ENCODE data around the gene CLMP.
"Not testable (repeated sequence)": the region's sequence is repeated elsewhere in the genome, so short reads cannot be mapped to it uniquely, and the experiment has no call there.

Gene CLMP

GRCh38 chr11:123211149-123211852, 16.3 kb upstream of the CLMP start:
- no peak for TF ChIP-seq POLR2A (IDR thresholded peaks at IDR 0.05; ENCODE audit: low read depth, low read length)
- DNase-seq (ENCODE audit: insufficient read length, low spot score) (no peak), FAIRE-seq (no peak)

GRCh38 chr11:123209591-123209990, 14.5 kb upstream of the CLMP start:
- DNase-seq (ENCODE audit: insufficient read length, low spot score): no peak
- TF ChIP-seq POLR2A (IDR thresholded peaks at IDR 0.05; ENCODE audit: low read depth, low read length): no peak
- no peak for FAIRE-seq

- DNase-seq (ENCODE audit: insufficient read length, low spot score) (no peak), FAIRE-seq (no peak)
- no peak for TF ChIP-seq POLR2A (IDR thresholded peaks at IDR 0.05; ENCODE audit: low read depth, low read length)
Measured at GRCh38 chr11:123206791-123207434, 11.9 kb upstream of the CLMP start.

DNA sequence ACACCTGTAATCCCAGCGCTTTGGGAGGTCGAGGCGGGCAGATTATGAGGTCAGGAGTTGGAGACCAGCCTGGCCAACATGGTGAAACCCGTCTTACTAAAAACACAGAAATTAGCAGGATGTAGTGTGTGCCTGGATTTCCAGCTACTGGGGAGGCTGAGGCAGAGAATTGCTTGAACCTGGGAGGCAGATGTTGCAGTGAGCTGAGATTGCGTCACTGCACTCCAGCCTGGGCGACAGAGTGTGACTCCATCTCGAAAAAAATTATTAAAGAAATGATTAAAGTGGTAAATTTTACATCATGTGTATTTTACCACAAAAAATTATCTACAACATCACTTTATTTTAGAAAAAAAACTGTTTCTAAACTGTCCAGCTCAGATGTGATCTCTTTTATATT, 11.0 kb upstream of the CLMP start:
- not testable (repeated sequence) for DNase-seq (ENCODE audit: insufficient read length, low spot score); FAIRE-seq

- TF ChIP-seq POLR2A (IDR thresholded peaks at IDR 0.05; ENCODE audit: low read depth, low read length): no peak
- FAIRE-seq: no peak
- DNase-seq (ENCODE audit: insufficient read length, low spot score): no peak
Measured at GRCh38 chr11:123203934-123204333, 8.9 kb upstream of the CLMP start.

DNA sequence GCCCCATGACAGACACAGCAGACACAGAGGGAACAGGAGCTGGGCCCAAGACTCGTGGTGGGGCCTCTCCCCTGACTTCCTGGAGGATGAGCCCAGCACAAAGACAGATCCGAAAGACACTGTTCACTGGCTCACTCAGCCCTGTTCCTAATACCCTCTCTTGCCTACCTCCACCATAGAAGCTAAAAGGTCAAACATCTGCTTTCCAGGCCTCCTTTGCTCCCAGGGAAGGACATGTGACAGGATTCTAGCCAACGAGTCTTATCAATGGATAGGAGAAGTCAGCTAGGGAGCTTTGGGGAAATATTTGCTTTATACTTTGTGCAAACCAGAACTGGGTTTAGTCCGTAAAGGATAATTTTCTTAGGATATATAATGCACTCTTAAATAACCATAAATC, 8.4 kb upstream of the CLMP start:
- TF ChIP-seq POLR2A (IDR thresholded peaks at IDR 0.05; ENCODE audit: low read depth, low read length): no peak
- no peak for FAIRE-seq
- DNase-seq (ENCODE audit: insufficient read length, low spot score): no peak

DNA sequence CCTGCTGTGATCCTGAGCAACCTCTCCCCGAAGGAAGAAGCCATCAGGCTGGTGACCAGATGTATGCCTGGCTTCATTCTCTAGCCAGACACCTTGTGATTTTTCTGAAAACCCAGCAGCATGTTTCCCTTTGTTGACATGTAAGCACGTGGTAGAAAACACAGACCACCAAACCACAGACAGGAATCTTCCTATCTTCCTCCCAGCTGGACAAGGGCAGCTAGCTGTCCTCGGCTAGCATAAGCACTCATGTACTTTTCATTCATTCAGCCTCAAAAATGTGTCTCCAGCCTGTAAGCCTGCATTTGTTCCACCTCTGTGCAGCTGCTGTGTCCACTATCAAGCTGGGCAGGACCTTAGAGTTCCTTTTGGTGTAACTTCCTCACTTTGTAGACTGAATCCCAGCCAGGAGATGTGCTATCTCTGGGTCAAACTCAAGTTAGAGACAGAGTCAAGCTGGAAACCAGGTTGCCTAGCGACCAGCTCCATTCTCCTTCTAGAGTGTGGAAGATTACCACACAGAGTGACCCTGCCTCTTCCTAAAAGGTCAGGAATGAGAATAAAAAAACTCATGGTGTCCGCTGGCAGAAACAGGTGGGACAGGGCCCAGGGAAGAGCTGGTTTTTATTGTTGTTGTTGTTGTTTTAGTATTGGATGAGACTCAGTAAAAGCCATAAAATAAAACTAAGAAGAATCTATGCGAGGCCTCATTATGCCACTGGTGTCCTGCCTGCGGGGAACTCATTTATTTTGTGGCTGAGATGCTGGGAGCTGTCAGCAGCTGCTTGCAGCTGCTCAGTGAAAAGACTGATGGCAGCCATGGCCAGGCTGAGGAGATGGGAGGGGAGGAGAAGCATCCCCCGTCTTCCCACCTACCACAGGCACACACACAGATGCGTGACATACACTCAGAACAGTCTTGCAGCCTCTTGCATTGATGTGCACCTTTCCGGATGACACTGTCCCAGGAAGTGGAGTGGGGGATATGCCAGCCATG, 7.4 kb upstream of the CLMP start:
- no peak for DNase-seq (ENCODE audit: insufficient read length, low spot score)
- no peak for TF ChIP-seq POLR2A (IDR thresholded peaks at IDR 0.05; ENCODE audit: low read depth, low read length)
- no peak for FAIRE-seq

DNA sequence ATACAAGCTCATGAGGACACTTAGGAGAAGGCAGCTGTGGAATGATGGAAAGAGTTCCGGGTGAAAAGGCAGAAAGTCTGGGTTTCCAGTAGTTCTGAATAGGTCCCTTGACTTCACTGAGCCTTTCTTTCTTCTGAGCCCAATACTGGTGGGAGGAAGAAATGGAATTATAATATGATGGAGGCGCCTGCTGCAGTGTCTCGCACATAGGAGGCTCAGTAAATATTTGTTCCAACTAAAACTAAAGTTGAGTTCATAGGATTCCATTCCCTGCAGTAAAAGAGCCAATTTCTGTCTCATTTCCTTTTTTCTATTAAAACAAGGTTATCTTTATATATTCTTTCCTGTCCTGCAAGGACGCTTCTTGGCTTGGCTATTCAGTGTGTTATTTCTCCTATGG, 5.2 kb upstream of the CLMP start:
- no peak for TF ChIP-seq POLR2A (IDR thresholded peaks at IDR 0.05; ENCODE audit: low read depth, low read length)
- FAIRE-seq (no peak), DNase-seq (ENCODE audit: insufficient read length, low spot score) (no peak)

- DNase-seq (ENCODE audit: insufficient read length, low spot score) (peak; percentile 43), FAIRE-seq (peak; percentile 93)
- TF ChIP-seq POLR2A (IDR thresholded peaks at IDR 0.05; ENCODE audit: low read depth, low read length): no peak
Measured at GRCh38 chr11:123197711-123198110, 2.7 kb upstream of the CLMP start.

GRCh38 chr11:123196060-123196714, 1.1 kb upstream of the CLMP start:
- no peak for DNase-seq (ENCODE audit: insufficient read length, low spot score)
- no peak for TF ChIP-seq POLR2A (IDR thresholded peaks at IDR 0.05; ENCODE audit: low read depth, low read length)
- no peak for FAIRE-seq

DNA sequence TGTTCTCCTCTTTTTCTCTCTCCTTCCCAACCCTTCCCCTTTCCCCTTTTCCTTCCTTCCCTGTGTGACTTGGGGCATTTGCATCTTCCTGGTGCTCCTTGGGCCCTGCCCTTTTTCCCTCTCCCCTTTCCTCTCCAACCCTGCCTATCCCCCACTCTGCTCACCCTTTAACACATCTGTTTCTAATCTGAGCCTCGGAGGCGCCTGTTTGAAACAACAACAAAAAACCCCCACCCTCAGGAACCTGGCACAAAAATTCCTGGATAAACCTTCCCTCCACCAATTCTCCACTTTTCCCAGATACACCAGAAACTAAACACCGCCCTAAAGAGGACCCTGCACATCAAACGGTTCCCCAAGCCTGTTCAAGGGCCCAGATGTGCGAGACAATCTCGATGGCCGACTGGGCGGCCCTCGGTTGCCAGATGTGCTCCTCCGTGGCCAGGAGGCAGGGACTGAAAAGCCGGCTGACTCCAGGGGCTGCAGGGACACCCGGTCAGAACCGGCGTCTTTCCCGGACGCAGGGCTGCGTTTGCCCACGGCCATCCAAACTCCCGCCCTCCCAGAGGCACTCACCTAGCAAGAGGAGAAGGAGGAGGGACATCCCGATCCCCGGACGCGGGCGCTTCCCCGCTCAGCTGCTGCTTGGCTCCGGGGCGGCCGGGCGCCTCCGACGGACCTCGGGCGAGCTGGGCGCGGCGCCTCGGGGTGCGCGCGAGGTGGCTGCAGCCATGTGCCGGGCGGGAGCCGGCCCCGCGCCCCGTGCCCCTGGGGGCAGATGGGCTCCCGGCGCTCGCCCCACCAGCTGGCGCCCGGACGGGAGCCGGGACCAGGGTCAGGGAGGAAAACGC, 486 bp downstream of the CLMP start:
- FAIRE-seq (no peak), DNase-seq (ENCODE audit: insufficient read length, low spot score) (no peak)
- TF ChIP-seq POLR2A (IDR thresholded peaks at IDR 0.05; ENCODE audit: low read depth, low read length): no peak

GRCh38 chr11:123193742-123194141, 1.3 kb downstream of the CLMP start:
- DNase-seq (ENCODE audit: insufficient read length, low spot score): no peak
- TF ChIP-seq POLR2A (IDR thresholded peaks at IDR 0.05; ENCODE audit: low read depth, low read length): no peak
- peak; percentile 6 for FAIRE-seq

DNA sequence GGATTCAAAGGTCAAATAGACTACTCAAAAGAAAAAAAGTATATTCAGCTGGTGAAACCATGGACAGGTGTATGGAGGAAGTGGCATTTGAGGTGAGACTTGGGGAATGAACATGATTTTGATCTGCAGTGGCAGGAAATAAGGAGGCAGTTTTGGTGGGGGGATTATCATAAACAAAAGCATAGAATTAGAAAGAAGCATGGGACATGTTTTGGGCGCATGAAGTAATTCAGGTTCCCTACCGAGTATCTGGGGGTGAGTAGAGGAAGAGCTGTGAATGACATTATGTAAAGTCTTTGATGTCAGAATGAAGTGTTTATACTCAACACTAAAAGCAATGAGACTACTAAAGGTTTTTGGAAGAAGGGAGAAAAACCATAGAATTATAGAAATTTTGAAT, 3.1 kb downstream of the CLMP start:
- DNase-seq (ENCODE audit: insufficient read length, low spot score): no peak
- no peak for FAIRE-seq
- TF ChIP-seq POLR2A (IDR thresholded peaks at IDR 0.05; ENCODE audit: low read depth, low read length): no peak

Data from H54 (cell line).